Tibial nerve (tissue), 3 donors: Measurements from ENCODE around the gene SUSD1.

Experiments used
- CTCF ChIP-seq, 5 experiments: fragments of 200-600 bp in 3 of 5; fragments of 450-650 bp in 2 of 5; sonication (generic) in 3 of 5; IDR thresholded peaks; one replicate each; pipeline ENCODE4 v1.5.1; 2016 to 2019; ENCODE audit warnings: antibody characterized with exemption in 5 of 5, mild to moderate bottlenecking in 3 of 5, moderate library complexity in 2 of 5
- POLR2A ChIP-seq, 2 donors: fragments of 450-650 bp; IDR thresholded peaks; one replicate each; pipeline ENCODE4 v1.6.1; 2017; ENCODE audit warnings: antibody characterized with exemption in 2 of 2, mild to moderate bottlenecking in 2 of 2, moderate library complexity in 2 of 2

GRCh38 chr9:112144807-112145206 lies 30.3 kb downstream of the SUSD1 start:
- TF ChIP-seq CTCF (IDR thresholded peaks at IDR 0.05) (no peak), POLR2A (IDR thresholded peaks at IDR 0.05) (no peak)
